ENCODE results near the gene ZNF592. TPM values are rescaled to one million over a fixed set of nuclear protein-coding genes. Genes with fewer than 3 reads are reported as not detected.

The ZNF592 gene
- polyA plus RNA-seq, 1 donor (not counting 4 experiments of a cell fraction or from before 2014, with no cell fraction given) = 4.1 TPM

DNA sequence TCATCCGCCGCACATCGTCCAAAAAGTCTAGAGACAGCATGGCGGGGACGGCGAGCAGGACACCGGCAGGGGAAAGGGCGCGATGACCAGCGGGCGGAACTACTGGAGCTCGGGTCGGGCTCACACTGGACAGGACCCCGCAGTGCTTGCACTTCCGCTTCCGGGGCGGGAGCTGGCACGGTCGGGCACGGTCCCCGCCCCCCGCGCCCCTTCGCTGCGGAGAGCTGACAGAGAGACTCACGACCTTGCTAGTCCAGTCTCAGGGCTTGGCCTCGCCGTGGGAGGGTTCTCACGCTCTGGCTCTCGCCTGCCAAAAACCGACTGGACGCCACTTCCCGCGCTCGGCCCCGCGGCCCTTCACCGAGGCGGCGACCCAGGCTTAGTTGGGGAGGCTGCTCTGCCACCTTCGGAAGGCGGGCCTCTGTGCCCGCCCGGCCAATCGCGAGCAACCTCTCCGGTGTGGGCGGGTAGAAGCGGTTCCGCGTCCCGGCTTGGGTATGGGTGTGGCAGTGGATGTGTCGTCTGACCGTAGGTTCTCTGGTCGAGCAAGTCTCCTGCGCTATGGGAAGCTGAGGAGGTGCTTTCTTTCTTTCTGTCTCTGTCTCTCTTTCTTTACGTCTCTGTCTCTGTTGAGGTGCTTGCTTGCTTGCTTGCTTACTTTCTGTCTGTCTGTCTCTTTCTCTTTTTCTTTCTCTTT, 32.2 kb upstream of the ZNF592 start, which contains the start of gene SEC11A:
SEC11A (minus strand) TSS at position 104 of the 697 bp plus-strand sequence; CDS start at position 40, 64 bp downstream.
- peaks cover 11% of the 10 kb centered on the region for H3K4me1 ChIP-seq (ENCODE audit: control insufficient read depth, extremely low read depth, insufficient read depth, low read length)
- H3K4me2 ChIP-seq (ENCODE audit: control insufficient read depth, extremely low read depth, insufficient read depth, low read depth, low read length) = peak within 1 kb of the TSS; percentile 91
- DNase-seq (ENCODE audit: low read depth, low spot score) = peak; percentile 62
- H2AFZ ChIP-seq (ENCODE audit: control insufficient read depth, low read length) = peak within 1 kb of the TSS; percentile 98
- FAIRE-seq = peak; percentile 81
- H3K27ac ChIP-seq (ENCODE audit: control insufficient read depth, insufficient read depth, low read length) = peak within 1 kb of the TSS; percentile 81
- dilution Hi-C loops (cut with MboI; ENCODE audit: extremely low pct_ligation_motif_present, low sequenced_read_pairs) = no loop called here
- no peaks in the 10 kb centered on the region for H3K9me1 ChIP-seq (ENCODE audit: control insufficient read depth, extremely low read depth, insufficient read depth, low read length)
- H3K9me3 ChIP-seq (ENCODE audit: control insufficient read depth, low read depth, low read length) = no peaks in the 10 kb centered on the region
- H3K36me3 ChIP-seq (ENCODE audit: control insufficient read depth in 2 of 2, extremely low read depth in 1 of 2, insufficient read depth in 2 of 2, low read length in 2 of 2) = no peaks in the 10 kb centered on the region
- H3K79me2 ChIP-seq (ENCODE audit: control insufficient read depth, insufficient read depth, low read length) = peaks cover 47% of the 10 kb centered on the region
- H3K4me3 ChIP-seq (ENCODE audit: control insufficient read depth in 2 of 3, extremely low read depth in 1 of 3, insufficient read depth in 2 of 3, low read depth in 1 of 3, low read length in 3 of 3) = peak within 1 kb of the TSS; percentile 96 to 100 (median 96)
- H4K20me1 ChIP-seq (ENCODE audit: control insufficient read depth, extremely low read depth, insufficient read depth, low read length) = no peaks in the 10 kb centered on the region
- peak within 1 kb of the TSS; percentile 94 for H3K9ac ChIP-seq (ENCODE audit: control insufficient read depth, extremely low read depth, insufficient read depth, low read length)
- TF ChIP-seq, protein P1, sequence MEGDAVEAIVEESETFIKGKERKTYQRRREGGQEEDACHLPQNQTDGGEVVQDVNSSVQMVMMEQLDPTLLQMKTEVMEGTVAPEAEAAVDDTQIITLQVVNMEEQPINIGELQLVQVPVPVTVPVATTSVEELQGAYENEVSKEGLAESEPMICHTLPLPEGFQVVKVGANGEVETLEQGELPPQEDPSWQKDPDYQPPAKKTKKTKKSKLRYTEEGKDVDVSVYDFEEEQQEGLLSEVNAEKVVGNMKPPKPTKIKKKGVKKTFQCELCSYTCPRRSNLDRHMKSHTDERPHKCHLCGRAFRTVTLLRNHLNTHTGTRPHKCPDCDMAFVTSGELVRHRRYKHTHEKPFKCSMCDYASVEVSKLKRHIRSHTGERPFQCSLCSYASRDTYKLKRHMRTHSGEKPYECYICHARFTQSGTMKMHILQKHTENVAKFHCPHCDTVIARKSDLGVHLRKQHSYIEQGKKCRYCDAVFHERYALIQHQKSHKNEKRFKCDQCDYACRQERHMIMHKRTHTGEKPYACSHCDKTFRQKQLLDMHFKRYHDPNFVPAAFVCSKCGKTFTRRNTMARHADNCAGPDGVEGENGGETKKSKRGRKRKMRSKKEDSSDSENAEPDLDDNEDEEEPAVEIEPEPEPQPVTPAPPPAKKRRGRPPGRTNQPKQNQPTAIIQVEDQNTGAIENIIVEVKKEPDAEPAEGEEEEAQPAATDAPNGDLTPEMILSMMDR (optimal IDR thresholded peaks at IDR 0.05 in 1 of 3, IDR thresholded peaks at IDR 0.05 in 1 of 3, conservative IDR thresholded peaks at IDR 0.05 in 1 of 3; ENCODE audit: extremely low read depth in 1 of 3, insufficient read depth in 2 of 3, low read length in 3 of 3) = no peak
- TF ChIP-seq EZH2 (IDR thresholded peaks at IDR 0.05; ENCODE audit: low read length) = no peak
- no peaks in the 10 kb centered on the region for H3K27me3 ChIP-seq (ENCODE audit: control insufficient read depth, extremely low read depth, insufficient read depth, low read length)

DNA sequence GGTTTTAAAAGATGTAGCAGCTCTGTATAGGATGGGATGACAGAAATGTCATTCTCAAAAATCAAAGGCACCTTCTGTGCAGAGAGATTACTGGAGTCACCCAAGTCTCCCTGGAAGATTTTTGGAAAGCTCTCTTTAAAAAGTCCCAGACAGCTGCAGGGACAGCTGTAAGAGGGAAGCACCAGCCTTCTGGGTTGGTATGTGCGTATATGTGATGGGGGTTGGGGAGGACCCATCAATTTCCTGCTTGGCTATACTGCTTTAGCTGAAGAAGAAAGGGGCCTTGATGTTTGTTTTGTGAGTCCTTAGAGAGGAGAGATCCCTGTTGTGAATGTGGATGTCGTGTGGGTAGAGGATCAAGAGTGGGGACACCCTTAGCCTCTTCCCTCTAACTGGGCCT, 27.0 kb upstream of the ZNF592 start:
- FAIRE-seq (no peak), DNase-seq (ENCODE audit: low read depth, low spot score) (no peak)
- no peak for TF ChIP-seq EZH2 (IDR thresholded peaks at IDR 0.05; ENCODE audit: low read length)
- TF ChIP-seq, protein P1 (optimal IDR thresholded peaks at IDR 0.05 in 1 of 3, IDR thresholded peaks at IDR 0.05 in 1 of 3, conservative IDR thresholded peaks at IDR 0.05 in 1 of 3; ENCODE audit: extremely low read depth in 1 of 3, insufficient read depth in 2 of 3, low read length in 3 of 3) = no peak
- Histone ChIP-seq H3K27me3 (ENCODE audit: control insufficient read depth, extremely low read depth, insufficient read depth, low read length) (no peaks in the 10 kb centered on the region), H3K9me1 (ENCODE audit: control insufficient read depth, extremely low read depth, insufficient read depth, low read length) (no peaks in the 10 kb centered on the region), H2AFZ (ENCODE audit: control insufficient read depth, low read length) (no peak overlapping the region), H3K36me3 (ENCODE audit: control insufficient read depth in 2 of 2, extremely low read depth in 1 of 2, insufficient read depth in 2 of 2, low read length in 2 of 2) (no peaks in the 10 kb centered on the region), H3K79me2 (ENCODE audit: control insufficient read depth, insufficient read depth, low read length) (peaks cover 2% of the 10 kb centered on the region), H4K20me1 (ENCODE audit: control insufficient read depth, extremely low read depth, insufficient read depth, low read length) (no peaks in the 10 kb centered on the region), H3K4me3 (ENCODE audit: control insufficient read depth in 2 of 3, extremely low read depth in 1 of 3, insufficient read depth in 2 of 3, low read depth in 1 of 3, low read length in 3 of 3) (no peak overlapping the region), H3K9ac (ENCODE audit: control insufficient read depth, extremely low read depth, insufficient read depth, low read length) (no peak overlapping the region), H3K27ac (ENCODE audit: control insufficient read depth, insufficient read depth, low read length) (no peak overlapping the region), H3K4me1 (ENCODE audit: control insufficient read depth, extremely low read depth, insufficient read depth, low read length) (peaks cover 18% of the 10 kb centered on the region), H3K9me3 (ENCODE audit: control insufficient read depth, low read depth, low read length) (no peaks in the 10 kb centered on the region), H3K4me2 (ENCODE audit: control insufficient read depth, extremely low read depth, insufficient read depth, low read depth, low read length) (no peak overlapping the region)
- dilution Hi-C loops (cut with MboI; ENCODE audit: extremely low pct_ligation_motif_present, low sequenced_read_pairs) = no loop called here

All from keratinocyte (primary cell).